Ishikawa (cell line): ENCODE measurements around the gene NAGK.

Source experiments
- CEBPB ChIP-seq: IDR thresholded peaks from 2 replicates; pipeline ENCODE4 v1.6.1; 2012
- CREB1 ChIP-seq: IDR thresholded peaks from 2 replicates; pipeline ENCODE4 v1.6.1; 2012; ENCODE audit warnings: low read depth
- EGR1 ChIP-seq: IDR thresholded peaks from 2 replicates; pipeline ENCODE4 v1.6.1; 2012
- EP300 ChIP-seq: IDR thresholded peaks from 2 replicates; pipeline ENCODE4 v1.6.1; 2012; ENCODE audit warnings: borderline replicate concordance
- FOXM1 ChIP-seq: IDR thresholded peaks from 2 replicates; pipeline ENCODE4 v1.6.1; 2012; ENCODE audit warnings: low read depth, borderline replicate concordance
- NFIC ChIP-seq: IDR thresholded peaks from 2 replicates; pipeline ENCODE4 v1.6.1; 2012
- RAD21 ChIP-seq: IDR thresholded peaks from 2 replicates; pipeline ENCODE4 v1.6.1; 2012; ENCODE audit warnings: low read depth
- TAF1 ChIP-seq: IDR thresholded peaks from 2 replicates; pipeline ENCODE4 v1.6.1; 2012; ENCODE audit warnings: low read depth, mild to moderate bottlenecking
- TCF12 ChIP-seq: IDR thresholded peaks from 2 replicates; pipeline ENCODE4 v1.6.1; 2012; ENCODE audit warnings: low read depth
- TEAD4 ChIP-seq: IDR thresholded peaks from 2 replicates; pipeline ENCODE4 v1.6.1; 2012
- YY1 ChIP-seq: IDR thresholded peaks from 2 replicates; pipeline ENCODE4 v1.6.1; 2012; ENCODE audit warnings: low read depth
- ZBTB7A ChIP-seq: IDR thresholded peaks from 2 replicates; pipeline ENCODE4 v1.6.1; 2012; ENCODE audit warnings: low read depth
- TF ChIP-seq, protein P1 (sequence below): IDR thresholded peaks from 2 replicates; pipeline ENCODE4 v1.6.1; 2012
- TF ChIP-seq, protein P2 (sequence below): IDR thresholded peaks from 2 replicates; pipeline ENCODE4 v1.6.1; 2012; ENCODE audit warnings: low read depth, mild to moderate bottlenecking
- TF ChIP-seq, protein P3 (sequence below): IDR thresholded peaks from 2 replicates; pipeline ENCODE4 v1.6.1; 2012

The NAGK gene

DNA sequence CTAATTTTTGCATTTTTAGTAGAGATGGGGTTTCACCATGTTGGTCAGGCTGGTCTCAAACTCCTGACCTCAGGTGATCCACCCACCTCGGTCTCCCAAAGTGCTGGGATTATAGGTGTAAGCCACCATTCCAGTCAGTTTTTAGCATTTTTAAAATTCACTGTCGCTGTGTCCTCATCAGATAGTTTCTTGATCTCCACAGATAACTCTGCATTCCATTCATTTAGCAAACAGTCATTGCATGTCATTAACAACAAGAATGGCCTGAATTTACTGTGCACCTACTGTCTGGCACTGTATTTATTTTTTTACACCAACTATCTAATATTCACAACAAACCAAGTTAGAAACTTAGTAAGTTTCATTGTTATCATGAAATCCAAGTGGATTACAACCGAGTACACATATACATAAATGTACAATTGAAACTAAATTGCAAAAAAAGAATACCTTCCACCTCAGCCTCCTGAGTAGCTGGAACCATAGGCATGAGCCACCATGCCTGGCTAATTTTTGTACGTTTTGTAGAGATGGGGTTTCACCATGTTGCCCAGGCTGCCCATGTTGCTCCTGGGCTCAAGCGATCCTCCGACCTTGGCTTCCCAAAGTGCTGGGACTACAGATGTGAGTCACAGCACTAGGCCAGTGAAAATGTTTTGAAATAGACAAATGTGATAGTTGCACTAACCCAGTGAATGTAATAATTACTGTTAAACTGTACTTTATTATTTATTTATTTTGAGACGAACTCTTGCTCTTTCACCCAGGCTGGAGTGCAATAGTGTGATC, 57.3 kb downstream of the NAGK start:
- no peak for TF ChIP-seq CEBPB
- TF ChIP-seq TCF12: no peak
- no peak for TF ChIP-seq EGR1
- no peak for TF ChIP-seq CREB1
- no peak for TF ChIP-seq RAD21
- TF ChIP-seq ZBTB7A: no peak
- no peak for TF ChIP-seq TEAD4
- TF ChIP-seq, protein P1, sequence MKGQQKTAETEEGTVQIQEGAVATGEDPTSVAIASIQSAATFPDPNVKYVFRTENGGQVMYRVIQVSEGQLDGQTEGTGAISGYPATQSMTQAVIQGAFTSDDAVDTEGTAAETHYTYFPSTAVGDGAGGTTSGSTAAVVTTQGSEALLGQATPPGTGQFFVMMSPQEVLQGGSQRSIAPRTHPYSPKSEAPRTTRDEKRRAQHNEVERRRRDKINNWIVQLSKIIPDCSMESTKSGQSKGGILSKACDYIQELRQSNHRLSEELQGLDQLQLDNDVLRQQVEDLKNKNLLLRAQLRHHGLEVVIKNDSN: no peak
- TF ChIP-seq NFIC: no peak
- TF ChIP-seq FOXM1: no peak
- no peak for TF ChIP-seq TAF1
- no peak for TF ChIP-seq EP300
- TF ChIP-seq, protein P2, sequence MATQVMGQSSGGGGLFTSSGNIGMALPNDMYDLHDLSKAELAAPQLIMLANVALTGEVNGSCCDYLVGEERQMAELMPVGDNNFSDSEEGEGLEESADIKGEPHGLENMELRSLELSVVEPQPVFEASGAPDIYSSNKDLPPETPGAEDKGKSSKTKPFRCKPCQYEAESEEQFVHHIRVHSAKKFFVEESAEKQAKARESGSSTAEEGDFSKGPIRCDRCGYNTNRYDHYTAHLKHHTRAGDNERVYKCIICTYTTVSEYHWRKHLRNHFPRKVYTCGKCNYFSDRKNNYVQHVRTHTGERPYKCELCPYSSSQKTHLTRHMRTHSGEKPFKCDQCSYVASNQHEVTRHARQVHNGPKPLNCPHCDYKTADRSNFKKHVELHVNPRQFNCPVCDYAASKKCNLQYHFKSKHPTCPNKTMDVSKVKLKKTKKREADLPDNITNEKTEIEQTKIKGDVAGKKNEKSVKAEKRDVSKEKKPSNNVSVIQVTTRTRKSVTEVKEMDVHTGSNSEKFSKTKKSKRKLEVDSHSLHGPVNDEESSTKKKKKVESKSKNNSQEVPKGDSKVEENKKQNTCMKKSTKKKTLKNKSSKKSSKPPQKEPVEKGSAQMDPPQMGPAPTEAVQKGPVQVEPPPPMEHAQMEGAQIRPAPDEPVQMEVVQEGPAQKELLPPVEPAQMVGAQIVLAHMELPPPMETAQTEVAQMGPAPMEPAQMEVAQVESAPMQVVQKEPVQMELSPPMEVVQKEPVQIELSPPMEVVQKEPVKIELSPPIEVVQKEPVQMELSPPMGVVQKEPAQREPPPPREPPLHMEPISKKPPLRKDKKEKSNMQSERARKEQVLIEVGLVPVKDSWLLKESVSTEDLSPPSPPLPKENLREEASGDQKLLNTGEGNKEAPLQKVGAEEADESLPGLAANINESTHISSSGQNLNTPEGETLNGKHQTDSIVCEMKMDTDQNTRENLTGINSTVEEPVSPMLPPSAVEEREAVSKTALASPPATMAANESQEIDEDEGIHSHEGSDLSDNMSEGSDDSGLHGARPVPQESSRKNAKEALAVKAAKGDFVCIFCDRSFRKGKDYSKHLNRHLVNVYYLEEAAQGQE: no peak
- TF ChIP-seq, protein P3, sequence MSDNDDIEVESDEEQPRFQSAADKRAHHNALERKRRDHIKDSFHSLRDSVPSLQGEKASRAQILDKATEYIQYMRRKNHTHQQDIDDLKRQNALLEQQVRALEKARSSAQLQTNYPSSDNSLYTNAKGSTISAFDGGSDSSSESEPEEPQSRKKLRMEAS: no peak
- no peak for TF ChIP-seq YY1

DNA sequence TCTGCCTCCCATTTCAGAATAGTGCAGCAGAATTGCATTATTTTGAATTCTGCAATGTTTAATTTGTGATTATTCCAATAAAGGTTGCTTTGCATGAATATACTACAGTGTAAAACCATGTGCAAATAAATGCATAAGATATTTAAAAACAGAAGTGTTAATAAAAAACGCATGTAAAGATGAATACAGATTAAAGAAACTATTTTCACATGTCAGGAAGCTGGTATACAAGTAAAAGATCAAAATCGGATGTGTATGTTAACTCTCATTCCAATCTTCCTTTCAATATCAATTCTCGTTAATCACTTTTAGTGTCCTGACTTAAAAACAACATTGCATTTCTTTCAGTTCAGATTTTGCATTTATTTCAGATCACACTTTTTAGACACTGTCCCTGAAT, 58.5 kb downstream of the NAGK start:
- TF ChIP-seq CEBPB (no peak), TAF1 (no peak), EGR1 (no peak), FOXM1 (no peak), NFIC (no peak), TCF12 (no peak), ZBTB7A (no peak), EP300 (no peak), TEAD4 (no peak), YY1 (no peak), CREB1 (no peak), RAD21 (no peak)
- TF ChIP-seq, protein P2: no peak
- TF ChIP-seq, protein P3: no peak
- TF ChIP-seq, protein P1: no peak
